ENCODE data around the gene TPPP2. TPM values are rescaled to one million over a fixed set of nuclear protein-coding genes. Genes with fewer than 3 reads are reported as not detected.
"Not testable (repeated sequence)": the region's sequence is repeated elsewhere in the genome, so short reads cannot be mapped to it uniquely, and the experiment has no call there.

Gene TPPP2
- total RNA-seq = under 1 TPM in 1 of 2 donors, not detected in 1; 0.94 TPM

DNA sequence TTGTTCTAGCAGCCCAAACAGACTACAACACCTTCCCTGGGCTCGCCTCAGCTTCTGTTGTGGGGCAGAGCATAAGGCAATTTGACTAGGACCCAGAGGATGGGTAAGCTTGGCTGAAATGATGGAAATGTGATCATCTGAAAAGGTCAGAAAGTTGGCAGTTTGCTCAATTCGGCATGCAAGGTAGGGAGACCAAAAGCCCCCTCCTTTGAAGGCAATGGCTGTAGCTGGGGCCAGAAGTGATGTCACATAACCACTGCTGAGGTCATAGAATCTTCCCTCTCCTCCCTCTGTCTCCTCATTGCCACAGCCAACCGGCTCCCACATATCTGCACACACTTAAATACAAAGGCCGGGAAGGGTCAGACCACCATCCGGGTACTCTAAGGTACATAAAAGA lies at the start of gene TPPP2:
TSS of gene TPPP2 (plus strand) at position 301 of the 400 bp plus-strand sequence. CDS start 365 bp downstream, outside the sequence.
- no peaks in the 10 kb centered on the region for H3K36me3 ChIP-seq
- no peak for TF ChIP-seq CTCF (IDR thresholded peaks at IDR 0.05)
- intact Hi-C loops (cut with DNase I) = loop anchor here (10.0 kb wide), 1 partner anchor 175 kb away; no protein-coding TSS in a partner anchor
- H3K27ac ChIP-seq = no peak within 1 kb of the TSS
- DNase-seq = no peak
- H3K4me1 ChIP-seq = no peaks in the 10 kb centered on the region
- H3K27me3 ChIP-seq = no peaks in the 10 kb centered on the region
- H3K4me3 ChIP-seq = no peak within 1 kb of the TSS
- no peaks in the 10 kb centered on the region for H3K9me3 ChIP-seq
- no peak within 1 kb of the TSS for H3K9ac ChIP-seq (ENCODE audit: low read depth in 2 of 2, low read length in 2 of 2)

DNA sequence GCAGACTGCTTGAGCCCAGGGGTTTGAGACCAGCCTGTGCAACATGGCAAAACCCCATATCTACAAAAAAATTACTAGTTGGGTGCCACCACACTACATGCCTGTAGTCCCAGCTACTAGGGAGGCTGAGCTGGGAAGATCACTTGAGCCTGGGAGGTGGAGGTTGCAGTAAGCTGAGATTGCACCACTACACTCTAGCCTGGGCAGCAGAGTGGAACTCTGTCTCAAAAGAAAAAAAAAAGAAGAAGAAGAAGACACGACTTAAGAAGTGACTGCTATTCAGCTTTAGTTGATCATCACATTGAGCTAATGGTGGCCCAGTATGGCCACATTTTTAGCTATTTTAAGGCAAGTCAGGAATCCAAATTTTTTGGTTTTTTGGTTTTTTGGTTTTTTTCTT lies 49.1 kb upstream of the TPPP2 start:
- Histone ChIP-seq H3K27ac (no peak overlapping the region), H3K9ac (ENCODE audit: low read depth in 2 of 2, low read length in 2 of 2) (no peak overlapping the region), H3K4me1 (no peaks in the 10 kb centered on the region), H3K9me3 (no peaks in the 10 kb centered on the region), H3K4me3 (no peak overlapping the region), H3K36me3 (no peaks in the 10 kb centered on the region), H3K27me3 (no peaks in the 10 kb centered on the region)
- no peak for DNase-seq
- TF ChIP-seq CTCF (IDR thresholded peaks at IDR 0.05) = no peak
- intact Hi-C loops (cut with DNase I) = no loop called here

DNA sequence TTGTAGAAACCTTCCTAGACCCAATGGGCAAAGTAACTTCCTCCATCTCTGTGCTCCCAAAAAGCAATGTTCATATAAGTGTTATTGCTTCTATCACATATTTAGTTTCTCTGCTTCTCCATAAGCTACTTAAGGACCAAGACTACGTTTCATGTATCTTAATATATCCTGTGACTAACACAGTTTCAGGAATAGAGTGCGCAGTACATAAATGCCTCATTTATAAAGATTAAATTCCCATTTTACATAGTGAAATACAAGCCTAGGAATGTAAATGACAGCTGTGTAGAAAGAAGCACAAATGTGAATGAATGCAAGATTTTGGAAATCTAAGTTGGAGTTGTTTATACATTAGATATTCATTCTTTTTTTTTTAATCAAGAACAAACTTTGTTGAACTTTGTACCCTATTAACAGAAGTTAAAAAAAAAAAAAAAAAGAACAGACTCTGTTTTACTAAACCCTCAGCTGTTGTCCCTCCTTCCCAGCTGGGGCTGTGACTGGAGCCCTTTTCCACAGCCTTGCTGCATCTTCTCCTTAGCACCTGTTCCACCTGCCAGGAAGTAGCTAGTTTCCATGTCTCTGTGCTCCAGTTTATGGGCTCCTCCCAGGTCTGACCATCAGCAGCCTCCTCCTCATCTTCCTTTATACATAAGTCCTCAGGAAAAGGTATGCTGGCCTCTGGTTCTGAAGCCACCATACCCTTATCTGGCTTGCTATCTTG lies 47.2 kb upstream of the TPPP2 start:
- H3K4me3 ChIP-seq = no peak overlapping the region
- H3K36me3 ChIP-seq = no peaks in the 10 kb centered on the region
- no peak overlapping the region for H3K27ac ChIP-seq
- no peaks in the 10 kb centered on the region for H3K27me3 ChIP-seq
- DNase-seq = no peak
- intact Hi-C loops (cut with DNase I) = no loop called here
- TF ChIP-seq CTCF (IDR thresholded peaks at IDR 0.05) = no peak
- H3K4me1 ChIP-seq = no peaks in the 10 kb centered on the region
- H3K9ac ChIP-seq (ENCODE audit: low read depth in 2 of 2, low read length in 2 of 2) = no peak overlapping the region
- no peaks in the 10 kb centered on the region for H3K9me3 ChIP-seq

GRCh38 chr14:20985650-20986049 lies 44.4 kb upstream of the TPPP2 start:
- H3K27me3 ChIP-seq; H3K4me1 ChIP-seq; H3K36me3 ChIP-seq; intact Hi-C loops (cut with DNase I); H3K27ac ChIP-seq; H3K4me3 ChIP-seq; H3K9me3 ChIP-seq; DNase-seq; H3K9ac ChIP-seq (ENCODE audit: low read depth in 2 of 2, low read length in 2 of 2): not testable (repeated sequence)

DNA sequence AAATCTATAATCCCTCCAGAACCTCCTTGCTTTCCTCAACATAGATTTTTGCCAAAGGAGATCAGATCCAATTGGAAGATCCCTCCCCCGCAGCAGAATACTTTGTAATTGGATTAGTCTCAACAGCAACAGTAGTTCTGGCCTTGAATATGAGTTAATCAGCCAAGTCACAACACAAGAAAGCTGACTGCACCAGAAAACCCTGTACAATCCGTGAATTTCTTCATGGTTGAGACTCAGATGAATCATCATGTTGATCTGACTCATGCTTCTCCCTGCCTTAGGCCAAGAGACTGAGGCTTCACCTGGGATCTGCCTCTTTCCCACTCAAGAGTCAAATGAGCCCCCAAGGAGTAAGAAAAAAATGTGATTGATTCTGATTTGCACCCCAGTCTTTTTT lies 43.2 kb upstream of the TPPP2 start:
- no peak overlapping the region for H3K4me3 ChIP-seq
- no peaks in the 10 kb centered on the region for H3K36me3 ChIP-seq
- no peaks in the 10 kb centered on the region for H3K27me3 ChIP-seq
- no peak for TF ChIP-seq CTCF (IDR thresholded peaks at IDR 0.05)
- no peaks in the 10 kb centered on the region for H3K9me3 ChIP-seq
- no peak overlapping the region for H3K27ac ChIP-seq
- peaks cover 16% of the 10 kb centered on the region for H3K4me1 ChIP-seq
- H3K9ac ChIP-seq (ENCODE audit: low read depth in 2 of 2, low read length in 2 of 2) = no peak overlapping the region
- no peak for DNase-seq
- intact Hi-C loops (cut with DNase I) = no loop called here

GRCh38 chr14:20988717-20989470 lies 41.1 kb upstream of the TPPP2 start:
- peak overlapping the region; percentile 85 for H3K27ac ChIP-seq
- intact Hi-C loops (cut with DNase I) = no loop called here
- TF ChIP-seq CTCF (IDR thresholded peaks at IDR 0.05) = no peak
- H3K36me3 ChIP-seq = no peaks in the 10 kb centered on the region
- no peaks in the 10 kb centered on the region for H3K9me3 ChIP-seq
- H3K4me3 ChIP-seq = peak overlapping the region; percentile 84
- no peaks in the 10 kb centered on the region for H3K27me3 ChIP-seq
- H3K4me1 ChIP-seq = peaks cover 17% of the 10 kb centered on the region
- no peak for DNase-seq
- peak overlapping the region in 1 of 2 donors; percentile 35 for H3K9ac ChIP-seq (ENCODE audit: low read depth in 2 of 2, low read length in 2 of 2)
